ENCODE measurements around the gene CADPS2. TPM values are rescaled to one million over a fixed set of nuclear protein-coding genes. Genes with fewer than 3 reads are reported as not detected.

CADPS2 gene
- total RNA-seq, 1 experiment from 2014 or later = 7.4 TPM

DNA sequence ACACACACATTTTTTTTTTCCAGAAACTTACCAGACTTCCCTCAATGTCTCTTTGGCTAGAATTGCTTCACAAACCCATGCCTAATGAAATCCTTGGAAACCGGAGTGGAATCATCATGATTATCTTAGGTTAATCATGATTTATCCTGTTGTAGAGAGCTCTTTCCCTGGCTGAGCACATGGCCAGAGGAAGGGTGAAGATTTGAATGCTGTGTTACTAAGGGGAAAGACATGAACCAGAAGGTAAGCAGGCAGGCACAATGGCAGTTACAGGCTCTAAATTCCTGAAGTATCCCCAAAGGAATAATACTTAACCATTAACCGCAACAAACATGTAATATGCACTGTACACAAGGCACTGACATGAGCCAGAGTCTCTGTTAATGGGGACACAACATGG, 179.4 kb downstream of the CADPS2 start:
- POLR2A ChIA-PET = no interaction called here
- CTCF ChIA-PET = no interaction called here
- DNase-seq (ENCODE audit: unreplicated experiment) = no peak
- BruUV-seq (replicated peaks) = no TSS peak
- intact Hi-C loops (cut with micrococcal nuclease) = no loop called here
- no peaks in the 10 kb centered on the region for H3K36me3 Mint-ChIP-seq (ENCODE audit: insufficient read depth, unreplicated experiment)
- H3K9me3 Mint-ChIP-seq (ENCODE audit: unreplicated experiment) = no peaks in the 10 kb centered on the region
- TF ChIP-seq CTCF (IDR thresholded peaks at IDR 0.05; ENCODE audit: unreplicated experiment) = no peak
- no peaks in the 10 kb centered on the region for H3K27me3 Mint-ChIP-seq (ENCODE audit: insufficient read depth, unreplicated experiment)
- no peak overlapping the region for H3K27ac Mint-ChIP-seq (ENCODE audit: low read depth, unreplicated experiment)
- H3K4me1 Mint-ChIP-seq (ENCODE audit: insufficient read depth, unreplicated experiment) = no peaks in the 10 kb centered on the region
- no peak overlapping the region for H3K4me3 Mint-ChIP-seq (ENCODE audit: unreplicated experiment)

- H3K4me3 Mint-ChIP-seq (ENCODE audit: unreplicated experiment) = no peak within 1 kb of the TSS
- no peaks in the 10 kb centered on the region for H3K27me3 Mint-ChIP-seq (ENCODE audit: insufficient read depth, unreplicated experiment)
- ChIA-PET POLR2A (no interaction called here), CTCF (no interaction called here)
- H3K27ac Mint-ChIP-seq (ENCODE audit: low read depth, unreplicated experiment) = no peak within 1 kb of the TSS
- no peak for DNase-seq (ENCODE audit: unreplicated experiment)
- no peaks in the 10 kb centered on the region for H3K4me1 Mint-ChIP-seq (ENCODE audit: insufficient read depth, unreplicated experiment)
- BruUV-seq (replicated peaks) = no TSS peak
- no peak for TF ChIP-seq CTCF (IDR thresholded peaks at IDR 0.05; ENCODE audit: unreplicated experiment)
- no peaks in the 10 kb centered on the region for H3K36me3 Mint-ChIP-seq (ENCODE audit: insufficient read depth, unreplicated experiment)
- intact Hi-C loops (cut with micrococcal nuclease) = no loop called here
- H3K9me3 Mint-ChIP-seq (ENCODE audit: unreplicated experiment) = no peaks in the 10 kb centered on the region
Observed at GRCh38 chr7:122702872-122703510, 183.3 kb downstream of the CADPS2 start, which contains the start of gene RNF148. Gene RNF148, minus strand, starts transcription at chr7:122702922. Its CDS starts 172 bp downstream, at chr7:122702750.

- POLR2A ChIA-PET = no interaction called here
- intact Hi-C loops (cut with micrococcal nuclease) = no loop called here
- no peak within 1 kb of the TSS for H3K27ac Mint-ChIP-seq (ENCODE audit: low read depth, unreplicated experiment)
- DNase-seq (ENCODE audit: unreplicated experiment) = no peak
- no TSS peak for BruUV-seq (replicated peaks)
- H3K4me3 Mint-ChIP-seq (ENCODE audit: unreplicated experiment) = no peak within 1 kb of the TSS
- no peaks in the 10 kb centered on the region for H3K36me3 Mint-ChIP-seq (ENCODE audit: insufficient read depth, unreplicated experiment)
- H3K4me1 Mint-ChIP-seq (ENCODE audit: insufficient read depth, unreplicated experiment) = no peaks in the 10 kb centered on the region
- no peaks in the 10 kb centered on the region for H3K9me3 Mint-ChIP-seq (ENCODE audit: unreplicated experiment)
- no peaks in the 10 kb centered on the region for H3K27me3 Mint-ChIP-seq (ENCODE audit: insufficient read depth, unreplicated experiment)
- CTCF ChIA-PET = no interaction called here
- TF ChIP-seq CTCF (IDR thresholded peaks at IDR 0.05; ENCODE audit: unreplicated experiment) = no peak
Observed at GRCh38 chr7:122699017-122699416, 187.2 kb downstream of the CADPS2 start, which contains the start of gene RNF133. Gene RNF133, minus strand, starts transcription at chr7:122699117. Its CDS starts 199 bp downstream, at chr7:122698918.

GRCh38 chr7:122695816-122696215, 190.4 kb downstream of the CADPS2 start:
- intact Hi-C loops (cut with micrococcal nuclease) = no loop called here
- no TSS peak for BruUV-seq (replicated peaks)
- CTCF ChIA-PET = interaction anchor here (0.6 to 1.0 kb wide), 2 partner anchors 52 to 210 kb away, joined by 3 to 4 read pairs; no protein-coding TSS in a partner anchor
- Mint-ChIP-seq H3K36me3 (ENCODE audit: insufficient read depth, unreplicated experiment) (peaks cover 5% of the 10 kb centered on the region), H3K9me3 (ENCODE audit: unreplicated experiment) (no peaks in the 10 kb centered on the region), H3K4me3 (ENCODE audit: unreplicated experiment) (no peak overlapping the region), H3K27me3 (ENCODE audit: insufficient read depth, unreplicated experiment) (no peaks in the 10 kb centered on the region), H3K4me1 (ENCODE audit: insufficient read depth, unreplicated experiment) (no peaks in the 10 kb centered on the region), H3K27ac (ENCODE audit: low read depth, unreplicated experiment) (no peak overlapping the region)
- POLR2A ChIA-PET = no interaction called here
- no peak for TF ChIP-seq CTCF (IDR thresholded peaks at IDR 0.05; ENCODE audit: unreplicated experiment)
- no peak for DNase-seq (ENCODE audit: unreplicated experiment)

All from MCF 10A (cell line).